Left ventricle myocardium inferior (tissue), 1 donor: ENCODE results near the gene WDR59. TPM values are rescaled to one million over a fixed set of nuclear protein-coding genes. Genes with fewer than 3 reads are reported as not detected.

Source experiments
- DNase-seq: peaks from one replicate; pipeline ENCODE4 v3.0.0-alpha.2; 2020
- H3K27ac ChIP-seq: fragments of 200-600 bp; replicated peaks from 2 replicates; pipeline ENCODE4 v1.8.0; 2021
- H3K27me3 ChIP-seq: fragments of 200-600 bp; 2 replicates; pipeline ENCODE4 v1.8.0; 2021; ENCODE audit warnings: low read depth
- H3K36me3 ChIP-seq: fragments of 200-600 bp; 2 replicates; pipeline ENCODE4 v1.8.0; 2021
- H3K4me1 ChIP-seq: fragments of 200-600 bp; 2 replicates; pipeline ENCODE4 v1.8.0; 2021
- H3K4me3 ChIP-seq: fragments of 200-600 bp; 2 replicates; pipeline ENCODE4 v1.8.0; 2021; ENCODE audit warnings: mild to moderate bottlenecking, moderate library complexity
- H3K9me3 ChIP-seq: fragments of 200-600 bp; replicated peaks from 2 replicates; pipeline ENCODE4 v1.8.0; 2021
- CTCF ChIP-seq: fragments of 200-600 bp; IDR thresholded peaks from 2 replicates; pipeline ENCODE4 v1.8.0; 2021; ENCODE audit warnings: antibody characterized with exemption, mild to moderate bottlenecking, borderline replicate concordance
- intact Hi-C: fragments of 100-400 bp; cut with micrococcal nuclease; formaldehyde crosslinking; loops from one replicate; pipeline ENCODE4 v1.11.0; 2022
- long read RNA-seq: library from polyadenylated mRNA; unstranded; transcript quantifications from one replicate; pipeline ENCODE4 v2.0.0, GENCODE V29; 2021
- total RNA-seq: library from RNA; stranded (reverse); fragmentation: NEBNext Ultra II Directional; extraction: Animal tissue kit (Norgen Biotek cat#: 25700); gene quantifications from one replicate; pipeline ENCODE4 v1.2.1, GENCODE V29; 2021
- donor health status: DM: no; HTN: yes; CAD: no; lungs with severe emphysema.

WDR59 gene
- total RNA-seq, result 52.5 TPM
- long read RNA-seq, full-length matches to known transcripts, result 3 of 28 reads
- long read RNA-seq, partial matches to known transcripts, result 15 of 28 reads
- long read RNA-seq, other reads (novel, unspliced or antisense), result 10 of 28 reads

GRCh38 chr16:74984529-74985296 lies at the start of gene WDR59:
WDR59 (minus strand) TSS chr16:74985123; CDS start chr16:74985017, 106 bp downstream.
- Histone ChIP-seq H3K27ac (peak within 1 kb of the TSS; percentile 86), H3K4me1 (peaks cover 26% of the 10 kb centered on the region)
- intact Hi-C loops, result no loop called here

GRCh38 chr16:75032655-75033054 lies 47.7 kb upstream of the WDR59 start:
- Histone ChIP-seq H3K36me3 (peaks cover 5% of the 10 kb centered on the region), H3K27me3 (no peaks in the 10 kb centered on the region), H3K9me3 (peaks cover 10% of the 10 kb centered on the region), H3K4me1 (peaks cover 14% of the 10 kb centered on the region), H3K27ac (no peak overlapping the region), H3K4me3 (no peak overlapping the region)
- no peak for TF ChIP-seq CTCF
- intact Hi-C loops, result no loop called here
- no peak for DNase-seq

More at GRCh38 chr16:74984529-74985296, at the start of gene WDR59:
- H3K36me3 ChIP-seq, result no peaks in the 10 kb centered on the region
- no peaks in the 10 kb centered on the region for H3K9me3 ChIP-seq
- TF ChIP-seq CTCF, result no peak
- DNase-seq, result peak; percentile 99
- H3K27me3 ChIP-seq, result no peaks in the 10 kb centered on the region
- H3K4me3 ChIP-seq, result peak within 1 kb of the TSS; percentile 97

- no peak for TF ChIP-seq CTCF
- Histone ChIP-seq H3K27me3 (no peaks in the 10 kb centered on the region), H3K4me1 (peaks cover 42% of the 10 kb centered on the region), H3K4me3 (no peak overlapping the region), H3K27ac (no peak overlapping the region), H3K36me3 (no peaks in the 10 kb centered on the region), H3K9me3 (peaks cover 4% of the 10 kb centered on the region)
- no peak for DNase-seq
- intact Hi-C loops, result no loop called here
These were observed 44.9 kb upstream of the WDR59 start for GRCh38 chr16:75029854-75030253.

- TF ChIP-seq CTCF, result no peak
- peaks cover 50% of the 10 kb centered on the region for H3K4me1 ChIP-seq
These were observed 43.7 kb upstream of the WDR59 start for GRCh38 chr16:75028544-75029135.

GRCh38 chr16:75027520-75028300 lies 42.8 kb upstream of the WDR59 start:
- Histone ChIP-seq H3K4me3 (no peak overlapping the region), H3K4me1 (peaks cover 53% of the 10 kb centered on the region), H3K9me3 (peaks cover 4% of the 10 kb centered on the region), H3K27ac (no peak overlapping the region), H3K36me3 (no peaks in the 10 kb centered on the region), H3K27me3 (no peaks in the 10 kb centered on the region)
- TF ChIP-seq CTCF, result no peak
- intact Hi-C loops, result no loop called here
- DNase-seq, result no peak

More at GRCh38 chr16:75028544-75029135, 43.7 kb upstream of the WDR59 start:
- H3K27me3 ChIP-seq, result no peaks in the 10 kb centered on the region
- H3K27ac ChIP-seq, result no peak overlapping the region
- intact Hi-C loops, result no loop called here
- no peak for DNase-seq
- no peak overlapping the region for H3K4me3 ChIP-seq
- peaks cover 4% of the 10 kb centered on the region for H3K9me3 ChIP-seq
- no peaks in the 10 kb centered on the region for H3K36me3 ChIP-seq
